ENCODE data around the gene GPD2.

- TF ChIP-seq CTCF (conservative IDR thresholded peaks at IDR 0.05; ENCODE audit: low read length) = no peak
- no peak for TF ChIP-seq EZH2phosphoT487 (IDR thresholded peaks at IDR 0.05; ENCODE audit: borderline replicate concordance)
These were observed 76.3 kb downstream of the GPD2 start for GRCh38 chr2:156512451-156512850.
